Thyroid gland (tissue), 4 donors: ENCODE measurements around the gene EYA4.

Experiments used
- CTCF ChIP-seq, 6 experiments: fragments of 200-600 bp in 3 of 6; fragments of 450-650 bp in 3 of 6; sonication (generic) in 3 of 6; IDR thresholded peaks; one replicate each; pipeline ENCODE4 v1.5.1; 2016 to 2019; ENCODE audit warnings: antibody characterized with exemption in 6 of 6, mild to moderate bottlenecking in 2 of 6, inconsistent platforms in 1 of 6, moderate library complexity in 1 of 6
- POLR2A ChIP-seq, 2 donors: fragments of 450-650 bp; IDR thresholded peaks; one replicate each; pipeline ENCODE4 v1.6.1; 2017; ENCODE audit warnings: antibody characterized with exemption in 2 of 2, mild to moderate bottlenecking in 2 of 2, moderate library complexity in 1 of 2

GRCh38 chr6:133313068-133313467, 71.9 kb downstream of the EYA4 start:
- TF ChIP-seq CTCF (IDR thresholded peaks at IDR 0.05) (no peak), POLR2A (IDR thresholded peaks at IDR 0.05) (no peak)
